B cell (primary cell): Measurements from ENCODE around the gene PRPF38B. TPM values are rescaled to one million over a fixed set of nuclear protein-coding genes. Genes with fewer than 3 reads are reported as not detected.

Source experiments
- polyA plus RNA-seq: library from polyadenylated mRNA; depleted of rRNA; stranded (reverse); fragments of >200 nt; gene quantifications from 2 replicates; pipeline ENCODE4 v1.2.3, GENCODE V29; 2012
- total RNA-seq, 2 donors: library from RNA; stranded (reverse); fragments of 120-200 nt in 1 of 2; gene quantifications; 1 replicate in 1 of 2; 2 replicates in 1 of 2; pipeline versions ENCODE4 v1.2.3 to v1.2.4, GENCODE V29; 2013 to 2022

The PRPF38B gene
- total and polyA plus RNA-seq, 2 donors (not counting 1 experiment from before 2014, with no cell fraction given), result 48.7 to 114 TPM

Other genes starting within 250 kb of the PRPF38B start
- gene NBPF6, start 242.0 kb upstream of the PRPF38B start, total RNA-seq, result not detected in 2 replicates
- gene NBPF6, start 242.0 kb upstream of the PRPF38B start, polyA plus RNA-seq, result not detected in 2 replicates
- 11.7 and 13.6 TPM in 2 replicates for gene EEIG2, start 132.2 kb upstream of the PRPF38B start, total RNA-seq
- gene EEIG2, start 132.2 kb upstream of the PRPF38B start, polyA plus RNA-seq, result 4.4 and 7.1 TPM in 2 replicates
- gene HENMT1, start 31.2 kb upstream of the PRPF38B start, total RNA-seq, result 6.2 and 6.4 TPM in 2 replicates
- 4.2 and 4.7 TPM in 2 replicates for gene HENMT1, start 31.2 kb upstream of the PRPF38B start, polyA plus RNA-seq
- gene FNDC7, start 20.6 kb downstream of the PRPF38B start, total RNA-seq, result 0.15 and 0.17 TPM in 2 replicates
- not detected in 2 replicates for gene FNDC7, start 20.6 kb downstream of the PRPF38B start, polyA plus RNA-seq
- 77.5 and 78.1 TPM in 2 replicates for gene STXBP3, start 54.4 kb downstream of the PRPF38B start, total RNA-seq
- 13.3 and 28.4 TPM in 2 replicates for gene STXBP3, start 54.4 kb downstream of the PRPF38B start, polyA plus RNA-seq
- not detected in 2 replicates for gene AKNAD1, start 164.8 kb downstream of the PRPF38B start, total RNA-seq
- gene AKNAD1, start 164.8 kb downstream of the PRPF38B start, polyA plus RNA-seq, result not detected in 2 replicates
- 2.2 and 4.0 TPM in 2 replicates for gene GPSM2, start 184.7 kb downstream of the PRPF38B start, total RNA-seq
- 1.3 and 1.5 TPM in 2 replicates for gene GPSM2, start 184.7 kb downstream of the PRPF38B start, polyA plus RNA-seq